Heart left ventricle (tissue), 16 donors: Measurements from ENCODE around the gene FLYWCH1. TPM values are rescaled to one million over a fixed set of nuclear protein-coding genes. Genes with fewer than 3 reads are reported as not detected.

ENCODE experiments used
- ATAC-seq, 4 donors: fragments of 200-7000 bp; cut with Tn5 transposase; one replicate each; pipeline ENCODE4 v1.9.1; 2020 to 2022; ENCODE audit warnings: moderate library complexity in 4 of 4, mild to moderate bottlenecking in 3 of 4, moderate number of reproducible peaks in 1 of 4
- DNase-seq, 5 donors: peaks; one replicate each; pipeline ENCODE4 v3.0.0-alpha.2; 2020
- H3K27ac ChIP-seq, 12 donors: fragments of 200-600 bp; sonication (generic) in 4 of 12; one replicate each; pipeline versions ENCODE4 v1.5.0 to v1.8.0; 2016 to 2022; ENCODE audit warnings: mild to moderate bottlenecking in 2 of 12
- H3K27me3 ChIP-seq, 9 donors: fragments of 200-600 bp; sonication (generic) in 2 of 9; one replicate each; pipeline versions ENCODE4 v1.5.1 to v1.8.0; 2016 to 2022; ENCODE audit warnings: mild to moderate bottlenecking in 3 of 9
- H3K36me3 ChIP-seq, 9 donors: fragments of 200-600 bp; sonication (generic) in 2 of 9; one replicate each; pipeline versions ENCODE4 v1.5.0 to v1.8.0; 2018 to 2022; ENCODE audit warnings: mild to moderate bottlenecking in 2 of 9
- H3K4me1 ChIP-seq, 12 donors: fragments of 200-600 bp; sonication (generic) in 4 of 12; one replicate each; pipeline versions ENCODE4 v1.5.0 to v1.8.0; 2016 to 2022; ENCODE audit warnings: mild to moderate bottlenecking in 3 of 12
- H3K4me3 ChIP-seq, 12 donors: fragments of 200-600 bp; sonication (generic) in 4 of 12; one replicate each; pipeline versions ENCODE4 v1.5.0 to v1.8.0; 2017 to 2022; ENCODE audit warnings: mild to moderate bottlenecking in 9 of 12, moderate library complexity in 4 of 12
- H3K9me3 ChIP-seq, 12 donors: fragments of 200-600 bp; sonication (generic) in 4 of 12; one replicate each; pipeline versions ENCODE4 v1.5.0 to v1.8.0; 2016 to 2022; ENCODE audit warnings: mild to moderate bottlenecking in 1 of 12
- POLR2A ChIP-seq, 2 donors: fragments of 450-650 bp; IDR thresholded peaks; one replicate each; pipeline ENCODE4 v1.6.1; 2017; ENCODE audit warnings: antibody characterized with exemption in 2 of 2, mild to moderate bottlenecking in 2 of 2, moderate library complexity in 2 of 2
- WGBS, 4 donors: extraction: QIAGEN DNeasy Blood & Tissue Kit in 2 of 4; methylation state at CpG; one replicate each; pipeline versions ENCODE4 v1.1.5 to v1.1.7; 2013 to 2018; 5-methylcytosine and 5-hydroxymethylcytosine counted together
- intact Hi-C, 10 donors: fragments of 100-400 bp; cut with DNase I; formaldehyde crosslinking; loops; one replicate each; pipeline versions ENCODE4 v1.11.1 to v1.14.2; 2022
- polyA plus RNA-seq, 2 donors: library from polyadenylated mRNA; stranded (reverse); fragments of 200-250 nt; gene quantifications; one replicate each; pipeline ENCODE4 v1.2.3, GENCODE V29; 2013
- total RNA-seq, 9 donors: library from RNA; depleted of rRNA in 2 of 9; stranded (reverse); fragments of >200 nt in 2 of 9; fragmentation: NEBNext Ultra II Directional in 3 of 9; extraction: Animal tissue kit (Norgen Biotek cat#: 25700) in 3 of 9; gene quantifications; one replicate each; pipeline versions ENCODE4 v1.1.0 to v1.2.4, GENCODE V29; 2016 to 2023
- TF ChIP-seq, protein P1 (sequence below), 12 donors: fragments of 200-600 bp; sonication (generic) in 4 of 12; IDR thresholded peaks; one replicate each; pipeline versions ENCODE4 v1.5.0 to v1.8.0; 2018 to 2022; ENCODE audit warnings: antibody characterized with exemption in 12 of 12, mild to moderate bottlenecking in 5 of 12
- donor health status: ischemic (EF 13 %, LVEDD 7.1; RV severe dilation, severe dysfunction).
- donor health status: healthy with polysubstance abuse.
- donor health status: DM: no; HTN: yes; CAD: no.
- donor health status: DM: no; HTN: no; CAD: no.
- donor health status: ischemic (EF 25% LVEDD 6.9; RV normal size, moderate dysfunction).
- donor health status: ischemic (EF 25% LVEDD 5.7; RV mildly dilated, moderate dysfunction).
- donor health status: healthy.
- donor health status: DM: yes; HTN: yes; CAD: no.
- donor health status: ischemic (EF 35%, LVEDD 5.7; RV mildly dilated, moderate dysfunction).
- donor health status: nonischemic (EF 11% LVEDD 7.7; RV severe dilation, severe dysfunction).
- donor health status: DM: yes; HTN: yes; CAD: no.
- donor health status: PGD.
- donor health status: ischemic (EF 29% LVEDD 5.4; RV normal size, mild dysfunction).
- donor health status: nonischemic (EF 23%, LVEDD 6.1; RV moderate dilation, normal function).

The FLYWCH1 gene
- total and polyA plus RNA-seq, 11 donors: 26.3 to 48.4 (median 34.1) TPM

DNA sequence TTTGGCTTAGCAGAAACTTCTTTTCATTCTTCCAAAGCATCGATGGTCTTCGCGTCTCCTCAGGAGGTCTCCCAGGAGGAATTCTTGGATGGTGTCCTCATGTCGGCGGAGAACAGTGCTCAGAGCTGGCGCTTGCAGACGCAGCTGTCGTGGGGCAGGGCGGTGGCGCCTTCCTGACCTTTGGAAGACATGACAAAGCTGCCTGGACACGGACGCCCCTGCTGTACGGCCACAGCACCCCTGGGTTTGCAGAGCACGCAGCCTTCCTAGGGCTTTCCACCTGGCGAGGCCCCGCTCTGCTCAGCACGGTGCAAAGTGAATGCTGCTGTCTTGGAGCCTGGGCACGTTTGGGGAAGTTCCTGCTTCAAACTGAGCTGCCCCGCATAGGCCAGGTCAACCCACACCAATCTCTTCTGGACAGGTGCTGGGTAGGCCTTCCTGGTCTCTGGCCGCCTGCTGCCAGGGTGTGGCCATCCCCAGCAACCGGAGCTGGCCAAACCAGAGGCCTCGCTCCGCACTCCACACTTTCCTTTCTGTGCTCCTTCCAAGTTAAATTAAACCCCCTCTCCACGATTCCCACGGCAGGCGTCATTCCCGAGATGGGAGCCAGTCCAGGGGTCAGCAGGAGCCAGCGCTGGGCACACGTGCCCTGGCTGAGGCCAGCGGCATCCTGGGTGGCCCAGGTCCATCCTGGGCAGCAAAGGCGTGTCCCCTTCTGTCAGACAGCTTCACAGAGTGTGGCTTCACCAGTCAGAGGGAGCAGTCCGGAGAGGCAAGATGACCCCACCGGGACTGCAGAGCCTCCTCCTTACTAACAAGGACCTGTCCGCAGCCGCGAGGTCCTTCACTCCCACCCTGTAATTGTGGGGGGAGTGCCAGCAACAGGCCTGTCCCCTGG is 37.3 kb downstream of the FLYWCH1 start:
- ATAC-seq: peak in 1 of 4 donors; percentile 19

DNA sequence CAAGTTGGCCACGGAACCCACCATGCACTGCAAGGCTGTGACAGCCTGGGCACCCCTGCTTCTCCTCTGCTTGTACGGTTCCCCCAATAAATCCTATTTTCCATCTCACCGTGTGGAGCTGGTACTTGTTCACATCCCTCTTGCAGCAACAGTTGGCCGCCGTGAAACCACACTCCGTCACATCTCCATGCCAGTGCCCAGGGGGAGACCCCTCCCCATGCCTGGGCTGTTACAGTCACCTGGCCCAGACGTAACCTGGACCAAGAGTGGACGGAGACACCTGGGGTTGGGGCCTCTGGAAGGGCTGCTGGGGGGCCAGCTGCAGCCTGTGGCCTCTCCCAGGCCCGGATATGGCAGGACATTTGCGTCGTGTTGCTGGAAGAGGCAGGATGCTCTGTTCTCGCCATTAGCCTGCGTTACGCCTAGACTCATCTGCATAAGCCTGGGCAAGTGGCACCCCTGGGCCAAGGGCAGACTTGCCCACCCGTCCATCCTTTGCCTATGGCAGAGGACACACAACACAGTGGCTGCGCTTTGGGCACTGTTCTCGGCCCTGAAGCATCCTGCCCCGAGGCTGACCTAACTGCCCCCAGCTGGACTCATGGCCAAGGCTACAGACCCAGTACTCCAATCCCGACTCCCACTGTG is 38.1 kb downstream of the FLYWCH1 start:
- no peak for DNase-seq
- Histone ChIP-seq H3K9me3 (no peaks in the 10 kb centered on the region), H3K4me3 (no peak overlapping the region), H3K27ac (no peak overlapping the region), H3K27me3 (peaks cover 0 to 11% (median 3%) of the 10 kb centered on the region in 9 donors), H3K36me3 (peaks cover 0 to 31% (median 24%) of the 10 kb centered on the region in 9 donors), H3K4me1 (no peaks in the 10 kb centered on the region)
- ATAC-seq: peak in 1 of 4 donors; percentile 4
- intact Hi-C loops: no loop called here
- TF ChIP-seq POLR2A (IDR thresholded peaks at IDR 0.05): no peak
- TF ChIP-seq, protein P1, sequence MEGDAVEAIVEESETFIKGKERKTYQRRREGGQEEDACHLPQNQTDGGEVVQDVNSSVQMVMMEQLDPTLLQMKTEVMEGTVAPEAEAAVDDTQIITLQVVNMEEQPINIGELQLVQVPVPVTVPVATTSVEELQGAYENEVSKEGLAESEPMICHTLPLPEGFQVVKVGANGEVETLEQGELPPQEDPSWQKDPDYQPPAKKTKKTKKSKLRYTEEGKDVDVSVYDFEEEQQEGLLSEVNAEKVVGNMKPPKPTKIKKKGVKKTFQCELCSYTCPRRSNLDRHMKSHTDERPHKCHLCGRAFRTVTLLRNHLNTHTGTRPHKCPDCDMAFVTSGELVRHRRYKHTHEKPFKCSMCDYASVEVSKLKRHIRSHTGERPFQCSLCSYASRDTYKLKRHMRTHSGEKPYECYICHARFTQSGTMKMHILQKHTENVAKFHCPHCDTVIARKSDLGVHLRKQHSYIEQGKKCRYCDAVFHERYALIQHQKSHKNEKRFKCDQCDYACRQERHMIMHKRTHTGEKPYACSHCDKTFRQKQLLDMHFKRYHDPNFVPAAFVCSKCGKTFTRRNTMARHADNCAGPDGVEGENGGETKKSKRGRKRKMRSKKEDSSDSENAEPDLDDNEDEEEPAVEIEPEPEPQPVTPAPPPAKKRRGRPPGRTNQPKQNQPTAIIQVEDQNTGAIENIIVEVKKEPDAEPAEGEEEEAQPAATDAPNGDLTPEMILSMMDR (IDR thresholded peaks at IDR 0.05): no peak
- WGBS, 4 donors: 85 to 92% (median 90%) methylated on average over 14 to 19 of the region's 19 CpGs

More for the DNA sequence above, 37.3 kb downstream of the FLYWCH1 start:
- no peak for TF ChIP-seq POLR2A (IDR thresholded peaks at IDR 0.05)
- TF ChIP-seq, protein P1 (IDR thresholded peaks at IDR 0.05): no peak
- Histone ChIP-seq H3K4me3 (no peak overlapping the region), H3K36me3 (peaks cover 0 to 38% (median 29%) of the 10 kb centered on the region in 9 donors), H3K27me3 (peaks cover 0 to 5% (median 0%) of the 10 kb centered on the region in 9 donors), H3K4me1 (no peaks in the 10 kb centered on the region), H3K9me3 (no peaks in the 10 kb centered on the region), H3K27ac (no peak overlapping the region)
- intact Hi-C loops: no loop called here
- WGBS, 4 donors: 80 to 89% (median 86%) methylated on average over 35 to 36 of the region's 36 CpGs
- peak in 1 of 5 donors; percentile 51 for DNase-seq

DNA sequence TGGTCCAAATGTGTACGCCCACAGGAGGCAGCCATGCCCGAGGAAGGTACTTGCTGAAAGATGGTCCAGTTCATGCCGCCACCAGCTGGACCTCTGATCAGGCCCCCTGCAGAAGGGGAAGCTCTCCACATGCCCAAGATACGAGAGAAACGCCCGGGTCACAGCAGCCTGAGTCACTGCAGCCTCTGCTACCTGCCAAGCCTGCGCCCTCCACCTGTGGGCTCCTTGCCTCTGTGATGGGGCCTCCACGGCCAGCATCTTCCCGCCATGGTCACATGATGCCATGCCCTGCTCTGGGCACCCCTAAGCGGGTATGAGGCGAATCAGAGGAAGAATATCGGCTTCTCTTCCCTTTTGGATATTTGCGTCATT is 38.6 kb downstream of the FLYWCH1 start:
- H3K27ac ChIP-seq: no peak overlapping the region
- TF ChIP-seq, protein P1 (IDR thresholded peaks at IDR 0.05): no peak
- no peak for TF ChIP-seq POLR2A (IDR thresholded peaks at IDR 0.05)
- whole genome bisulfite sequencing, 4 donors: 91 to 97% (median 95%) methylated on average over 10 to 13 of the region's 13 CpGs
- no peak overlapping the region for H3K4me3 ChIP-seq
- H3K9me3 ChIP-seq: no peaks in the 10 kb centered on the region
- H3K4me1 ChIP-seq: no peaks in the 10 kb centered on the region
- peaks cover 0 to 16% (median 6%) of the 10 kb centered on the region in 9 donors for H3K27me3 ChIP-seq
- peaks cover 0 to 31% (median 23%) of the 10 kb centered on the region in 9 donors for H3K36me3 ChIP-seq
- intact Hi-C loops: no loop called here
- DNase-seq: no peak
- ATAC-seq: no peak

DNA sequence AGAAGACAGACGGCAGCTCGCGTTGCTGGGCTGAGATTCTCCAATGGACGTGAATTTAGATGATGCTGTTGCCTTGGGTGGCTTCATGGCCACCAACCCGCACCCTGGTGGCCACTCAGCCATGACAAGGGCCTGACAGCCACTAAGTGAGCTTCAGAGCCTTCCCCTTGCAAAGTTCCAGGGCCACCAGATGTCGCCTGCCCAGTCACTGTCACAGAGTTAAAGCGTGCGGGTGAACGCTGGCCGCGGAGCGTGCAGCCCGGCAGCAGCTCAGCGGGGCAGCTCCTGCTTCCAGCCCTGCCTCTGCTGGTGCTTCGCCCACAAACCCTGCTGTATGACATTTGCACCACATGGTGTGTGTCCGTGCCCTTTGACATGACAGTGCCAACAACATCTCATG is 39.0 kb downstream of the FLYWCH1 start:
- intact Hi-C loops: no loop called here
- H3K27ac ChIP-seq: no peak overlapping the region
- WGBS, 4 donors: 88 to 97% (median 91%) methylated on average over 6 to 16 of the region's 16 CpGs
- H3K4me1 ChIP-seq: no peaks in the 10 kb centered on the region
- ATAC-seq: no peak
- no peak for TF ChIP-seq POLR2A (IDR thresholded peaks at IDR 0.05)
- TF ChIP-seq, protein P1 (IDR thresholded peaks at IDR 0.05): no peak
- H3K36me3 ChIP-seq: peaks cover 0 to 31% (median 23%) of the 10 kb centered on the region in 9 donors
- peaks cover 0 to 20% (median 10%) of the 10 kb centered on the region in 9 donors for H3K27me3 ChIP-seq
- H3K9me3 ChIP-seq: no peaks in the 10 kb centered on the region
- no peak for DNase-seq
- H3K4me3 ChIP-seq: no peak overlapping the region
